HG02981 (cell line): ENCODE data around the gene MIB1.
"Not testable (repeated sequence)": the region's sequence is repeated elsewhere in the genome, so short reads cannot be mapped to it uniquely, and the experiment has no call there.

Source experiments
- ATAC-seq: cut with Tn5 transposase; IDR thresholded peaks from one replicate; pipeline ENCODE4 v1.9.1; 2021; ENCODE audit warnings: mild to moderate bottlenecking, moderate library complexity; ENCODE audit not compliant: unreplicated experiment

The MIB1 gene

GRCh38 chr18:21740538-21741311 lies at the start of gene MIB1:
TSS of gene MIB1 (plus strand) at chr18:21740792. CDS start at chr18:21741584, 792 bp downstream.
- peak; percentile 96 for ATAC-seq

DNA sequence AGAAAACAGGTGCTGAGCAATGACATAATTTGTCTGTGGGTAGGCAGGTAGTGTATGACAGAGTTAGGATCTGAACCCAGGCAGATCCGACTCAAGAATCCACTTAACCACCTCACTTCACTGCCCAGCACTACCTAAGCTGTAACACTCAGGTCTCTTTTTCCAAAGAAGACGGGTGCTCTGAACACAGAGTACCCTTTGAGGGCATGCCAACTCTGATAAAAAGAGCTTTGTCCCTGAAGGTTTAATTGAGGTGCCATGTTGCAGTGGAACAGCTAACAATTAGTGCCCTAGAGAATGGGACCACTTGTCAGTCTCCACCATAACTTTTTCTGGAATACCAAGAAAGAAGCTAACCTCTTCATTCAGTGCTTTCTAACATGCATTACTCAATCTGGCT lies 47.3 kb upstream of the MIB1 start:
- ATAC-seq = no peak

GRCh38 chr18:21700528-21701075 lies 40.0 kb upstream of the MIB1 start:
- ATAC-seq = no peak

- ATAC-seq = no peak
Measured at GRCh38 chr18:21701621-21702020, 39.0 kb upstream of the MIB1 start.

GRCh38 chr18:21702602-21703001 lies 38.0 kb upstream of the MIB1 start:
- no peak for ATAC-seq

DNA sequence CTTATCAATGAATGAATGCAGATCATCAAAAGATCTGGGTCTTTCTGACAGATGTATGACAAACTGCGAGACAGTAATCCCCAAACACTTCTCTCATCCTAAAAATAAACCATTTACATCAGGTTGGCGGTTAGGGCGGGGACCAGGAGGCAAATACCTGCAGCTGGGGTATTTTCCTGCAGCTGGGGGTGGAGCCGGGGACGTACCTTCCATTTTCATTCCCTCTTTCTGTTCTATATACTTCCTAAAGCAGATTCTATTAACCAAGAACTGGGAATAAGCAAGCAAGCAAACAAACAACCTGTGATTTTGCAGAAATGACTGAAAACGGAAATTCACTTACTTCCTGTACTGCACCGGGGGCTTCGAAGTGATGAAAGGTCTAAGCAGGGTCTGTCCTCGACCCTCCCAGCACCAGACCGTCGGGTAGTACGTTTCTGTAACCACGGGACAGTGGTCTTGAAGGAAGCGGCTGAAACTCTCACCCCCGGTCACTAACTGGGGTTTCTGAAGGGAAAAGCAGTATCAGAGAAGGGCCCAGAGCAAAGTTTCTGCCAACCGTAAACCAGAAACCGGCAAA lies 37.3 kb upstream of the MIB1 start:
- ATAC-seq = no peak

- ATAC-seq = peak; percentile 93
Measured at GRCh38 chr18:21704603-21705364, 35.8 kb upstream of the MIB1 start, which contains the start of gene ABHD3. TSS of gene ABHD3 (minus strand) at chr18:21704774. CDS start at chr18:21704665, 109 bp downstream.

- ATAC-seq = no peak
Measured at GRCh38 chr18:21706386-21706865, 34.2 kb upstream of the MIB1 start.

GRCh38 chr18:21707130-21707529 lies 33.5 kb upstream of the MIB1 start:
- not testable (repeated sequence) for ATAC-seq

- no peak for ATAC-seq
Measured at GRCh38 chr18:21714474-21714873, 26.1 kb upstream of the MIB1 start.

DNA sequence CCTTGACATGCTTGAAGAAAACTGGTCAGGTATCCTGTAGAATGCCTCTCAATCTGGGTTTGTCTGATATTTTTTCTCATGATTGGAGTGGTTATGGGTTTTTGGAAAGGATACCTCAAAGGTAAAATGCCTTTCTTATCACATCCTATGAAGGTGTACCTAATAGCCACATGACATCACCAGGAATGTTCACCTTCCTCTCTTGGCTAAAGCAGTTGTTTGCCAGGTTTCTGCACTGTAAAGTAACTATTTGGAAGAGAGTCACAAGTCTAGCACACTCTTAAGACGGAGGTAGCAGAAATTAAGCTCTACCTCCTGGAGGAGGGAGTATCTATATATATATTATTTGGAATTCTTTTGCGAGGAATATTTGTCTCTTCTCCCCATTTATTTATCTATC lies 17.9 kb upstream of the MIB1 start:
- no peak for ATAC-seq

GRCh38 chr18:21725201-21725600 lies 15.4 kb upstream of the MIB1 start:
- no peak for ATAC-seq

DNA sequence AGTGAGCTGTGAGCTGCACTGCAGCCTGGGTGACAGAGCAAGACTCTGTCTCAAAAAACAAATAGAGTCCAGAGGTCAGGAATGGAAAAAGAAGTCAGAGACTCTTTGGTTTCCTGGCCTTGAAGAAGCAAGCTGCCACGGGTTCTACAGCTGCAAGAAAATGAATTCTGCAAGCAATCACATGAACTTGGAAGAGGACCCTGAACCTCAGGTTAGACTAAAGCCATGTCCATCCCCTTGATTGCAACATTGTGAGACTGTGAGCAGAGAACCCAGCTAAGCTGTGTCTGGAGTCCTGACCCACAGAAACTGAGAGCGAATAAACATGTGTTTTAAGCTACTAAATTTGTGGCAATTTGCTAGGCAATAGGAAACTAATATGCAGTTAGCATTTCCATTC lies 12.9 kb upstream of the MIB1 start:
- ATAC-seq = no peak

DNA sequence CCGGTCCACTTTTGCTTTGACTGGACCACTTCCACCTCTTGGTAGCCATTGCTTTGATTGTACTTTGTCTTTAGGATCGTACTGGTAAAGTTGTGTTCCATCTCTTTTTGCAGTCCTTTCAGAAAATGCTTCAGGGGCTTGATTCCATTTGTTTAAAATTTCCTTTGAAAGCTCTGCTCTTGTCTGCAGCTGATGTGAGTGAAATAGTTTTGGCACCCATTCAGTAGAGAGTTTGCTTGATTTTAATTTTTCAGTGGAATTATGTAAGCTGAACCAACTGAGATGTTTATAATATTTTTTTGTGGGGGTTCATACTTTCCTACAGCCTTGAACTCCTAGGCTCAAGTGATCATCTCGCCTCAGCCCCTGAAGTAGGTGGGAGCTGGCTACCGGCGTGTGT lies 7.6 kb upstream of the MIB1 start:
- no peak for ATAC-seq

GRCh38 chr18:21735452-21736015 lies 5.1 kb upstream of the MIB1 start:
- no peak for ATAC-seq

DNA sequence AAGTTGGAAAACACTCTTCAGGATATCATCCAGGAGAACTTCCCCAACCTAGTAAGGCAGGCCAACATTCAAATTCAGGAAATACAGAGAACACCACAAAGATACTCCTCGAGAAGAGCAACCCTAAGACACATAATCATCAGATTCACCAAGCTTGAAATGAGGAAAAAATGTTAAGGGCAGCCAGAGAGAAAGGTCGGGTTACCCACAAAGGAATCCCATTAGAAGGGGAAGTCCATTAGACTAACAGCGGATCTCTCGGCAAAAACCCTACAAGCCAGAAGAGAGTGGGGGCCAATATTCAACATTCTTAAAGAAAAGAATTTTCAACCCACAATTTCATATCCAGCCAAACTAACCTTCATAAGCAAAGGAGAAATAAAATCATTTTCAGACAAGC lies 3.7 kb upstream of the MIB1 start:
- not testable (repeated sequence) for ATAC-seq

DNA sequence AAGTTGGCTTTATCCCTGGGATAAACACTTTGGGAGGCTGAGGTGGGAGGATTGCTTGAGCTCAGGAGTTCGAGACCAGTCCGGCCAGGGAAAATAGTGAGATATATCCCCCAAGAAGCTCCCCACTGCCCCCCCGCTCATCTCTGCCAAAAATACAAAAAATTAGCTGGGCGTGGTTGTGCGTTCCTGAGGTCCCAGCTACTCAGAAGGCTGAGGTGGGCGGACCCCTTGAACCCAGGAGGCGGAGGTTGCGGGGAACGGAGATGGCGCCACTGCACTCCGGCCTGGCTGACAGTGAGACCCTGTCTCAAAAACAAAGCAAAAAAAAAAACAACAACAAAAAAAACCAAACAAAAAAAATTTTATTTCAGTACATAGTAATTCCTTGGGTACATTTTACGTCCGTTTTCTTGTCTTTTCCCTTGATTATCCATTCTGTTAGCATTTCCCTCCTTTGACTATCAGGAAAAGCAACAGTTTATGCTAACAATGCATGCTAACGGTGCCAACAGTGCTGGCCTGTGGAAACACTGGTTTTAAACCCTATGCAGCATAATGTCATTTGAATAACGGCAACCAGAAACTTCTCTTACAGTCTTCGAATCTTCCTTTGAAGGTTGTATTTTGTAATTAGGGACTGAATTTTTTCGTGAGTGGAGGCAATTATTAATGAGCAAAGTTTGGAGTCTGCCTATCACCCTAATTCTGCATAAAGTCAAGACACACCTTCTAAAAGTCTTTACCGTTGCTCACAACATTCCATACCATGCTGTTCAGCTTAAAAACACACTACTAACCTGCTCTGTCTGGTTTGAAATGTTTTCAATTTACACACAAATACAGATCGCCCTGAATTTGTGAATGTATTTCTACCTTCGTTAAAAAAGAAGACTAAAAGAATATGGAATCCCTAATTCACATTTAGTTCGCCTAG lies 721 bp upstream of the MIB1 start:
- ATAC-seq = peak; percentile 6

DNA sequence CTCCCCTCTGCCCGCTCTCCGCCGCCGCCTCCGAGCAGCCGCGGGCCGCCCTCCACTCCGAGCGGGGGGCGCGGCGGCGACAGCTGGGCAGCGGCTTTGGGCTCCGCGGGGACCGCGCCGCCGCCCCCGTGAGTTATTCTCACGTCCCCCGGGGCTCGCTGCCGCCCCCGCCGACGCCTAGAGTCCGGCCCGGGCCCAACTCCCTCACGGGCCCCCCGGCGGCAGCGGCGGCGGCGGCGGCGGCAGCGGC lies 645 bp downstream of the MIB1 start:
- no peak for ATAC-seq

DNA sequence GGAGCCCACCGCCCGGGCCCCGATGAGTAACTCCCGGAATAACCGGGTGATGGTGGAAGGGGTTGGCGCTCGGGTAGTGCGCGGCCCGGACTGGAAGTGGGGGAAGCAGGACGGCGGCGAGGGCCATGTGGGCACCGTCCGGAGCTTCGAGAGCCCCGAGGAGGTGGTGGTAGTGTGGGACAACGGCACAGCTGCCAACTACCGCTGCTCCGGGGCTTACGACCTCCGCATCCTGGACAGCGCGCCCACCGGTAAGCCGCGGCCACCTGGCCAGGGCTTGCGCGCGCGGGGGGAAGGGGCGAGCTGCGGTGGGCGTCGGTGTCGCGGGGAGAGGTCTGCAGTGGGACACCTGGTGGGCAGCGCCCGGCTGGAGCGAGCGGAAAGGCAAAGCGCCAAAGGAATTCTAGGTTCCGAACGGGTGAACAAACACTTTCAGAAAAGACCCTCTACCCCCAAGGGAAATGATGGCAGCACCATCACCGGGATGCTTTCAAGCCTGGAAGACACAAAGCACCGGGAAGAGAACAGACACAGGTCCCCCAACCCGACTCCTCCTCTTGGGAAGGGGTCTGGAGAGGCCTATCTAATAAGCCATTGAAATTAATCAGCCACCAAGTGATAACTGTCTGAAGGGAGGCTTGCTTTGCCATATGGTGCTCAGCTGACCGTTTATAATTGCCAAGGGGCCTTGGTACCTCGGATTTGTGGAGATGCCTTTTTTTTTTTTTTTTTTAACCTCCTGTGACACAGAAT lies 1.1 kb downstream of the MIB1 start:
- peak; percentile 12 for ATAC-seq

DNA sequence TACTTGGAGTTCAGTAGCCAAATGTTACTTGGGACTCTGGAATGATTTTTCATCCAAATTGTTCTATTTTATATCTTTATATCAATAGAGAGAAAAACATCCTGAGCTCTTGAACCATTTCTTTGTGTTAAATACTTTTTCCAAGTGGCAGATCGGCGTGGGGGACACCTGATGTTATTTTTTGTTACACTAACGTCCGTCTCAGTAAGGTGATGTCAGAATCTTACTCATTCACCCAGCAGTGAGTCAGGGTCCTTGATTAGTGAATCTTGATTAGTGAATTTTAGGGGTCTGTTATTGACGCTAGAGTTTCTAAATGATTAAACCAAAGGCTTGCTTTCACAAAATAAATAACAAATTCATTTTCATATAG lies 1.7 kb downstream of the MIB1 start:
- ATAC-seq = no peak
